CD4-positive, alpha-beta memory T cell (primary cell): ENCODE results near the gene B9D1. TPM values are rescaled to one million over a fixed set of nuclear protein-coding genes. Genes with fewer than 3 reads are reported as not detected.

Experiments
- CTCF ChIA-PET: fragments of 350-600 bp; sonication (Branson Sonifier 250); formaldehyde crosslinking; loops from one replicate; lab custom pipeline; 2021; ENCODE audit warnings: inconsistent platforms; ENCODE audit not compliant: partially characterized antibody; lab: Charles Lee
- POLR2A ChIA-PET: fragments of 350-600 bp; sonication (Branson Sonifier 250); formaldehyde crosslinking; loops from one replicate; lab custom pipeline; 2021; ENCODE audit not compliant: partially characterized antibody; lab: Charles Lee
- DNase-seq, 5 donors: peaks; one replicate each; pipeline versions ENCODE4 v3.0.0 to v3.0.0-alpha.2; 2020 to 2022; ENCODE audit warnings: mixed read lengths in 1 of 5
- H3K27ac ChIP-seq: one replicate; pipeline ENCODE4 v1.7.0; 2013; ENCODE audit warnings: low read depth, low read length
- H3K27me3 ChIP-seq: 2 replicates; pipeline ENCODE4 v1.7.0; 2013; ENCODE audit warnings: mild to moderate bottlenecking, low read length, moderate library complexity; ENCODE audit not compliant: insufficient read depth
- H3K36me3 ChIP-seq: 2 replicates; pipeline ENCODE4 v1.7.0; 2013; ENCODE audit warnings: mild to moderate bottlenecking, low read length, moderate library complexity; ENCODE audit not compliant: insufficient read depth
- H3K4me1 ChIP-seq: 2 replicates; pipeline ENCODE4 v1.7.0; 2013; ENCODE audit warnings: mild to moderate bottlenecking, low read length, moderate library complexity; ENCODE audit not compliant: insufficient read depth
- H3K4me3 ChIP-seq, 2 donors: one replicate each; pipeline ENCODE4 v1.7.0; 2013; ENCODE audit warnings: low read length in 2 of 2, mild to moderate bottlenecking in 1 of 2
- H3K9me3 ChIP-seq, 2 donors: one replicate each; pipeline ENCODE4 v1.7.0; 2013; ENCODE audit warnings: low read length in 2 of 2, control low read depth in 1 of 2; ENCODE audit not compliant: control insufficient read depth in 1 of 2
- H3K27ac Mint-ChIP-seq, 7 donors: one replicate each; pipeline ENCODE4 v1.8.0; 2020 to 2021; ENCODE audit warnings: mixed read lengths in 7 of 7, mild to moderate bottlenecking in 6 of 7, inconsistent platforms in 3 of 7, moderate library complexity in 3 of 7
- H3K27me3 Mint-ChIP-seq, 2 donors: one replicate each; pipeline ENCODE4 v1.8.0; 2020 to 2021; ENCODE audit warnings: mixed read lengths in 2 of 2
- H3K36me3 Mint-ChIP-seq, 2 donors: one replicate each; pipeline ENCODE4 v1.8.0; 2020 to 2021; ENCODE audit warnings: mixed read lengths in 2 of 2, inconsistent platforms in 1 of 2, mild to moderate bottlenecking in 1 of 2
- H3K4me1 Mint-ChIP-seq, 4 donors: one replicate each; pipeline ENCODE4 v1.8.0; 2020 to 2021; ENCODE audit warnings: mixed read lengths in 4 of 4, mild to moderate bottlenecking in 1 of 4
- H3K4me3 Mint-ChIP-seq, 8 donors: one replicate each; pipeline ENCODE4 v1.8.0; 2020 to 2021; ENCODE audit warnings: mixed read lengths in 8 of 8, mild to moderate bottlenecking in 7 of 8, moderate library complexity in 6 of 8, inconsistent platforms in 3 of 8
- H3K9me3 Mint-ChIP-seq, 8 donors: one replicate each; pipeline ENCODE4 v1.8.0; 2020 to 2021; ENCODE audit warnings: mixed read lengths in 8 of 8, mild to moderate bottlenecking in 5 of 8, inconsistent platforms in 3 of 8, moderate library complexity in 1 of 8
- intact Hi-C: fragments of 100-400 bp; cut with micrococcal nuclease; formaldehyde crosslinking; loops from one replicate; pipeline ENCODE4 v1.15.1; 2023
- polyA plus RNA-seq, 2 donors: library from polyadenylated mRNA; unstranded; fragments of 300-500 nt; fragmentation: Illumina TruSeq; gene quantifications; one replicate each; pipeline ENCODE4 v1.2.3, GENCODE V29; 2021
- total RNA-seq, 2 experiments: library from RNA; stranded (reverse); gene quantifications; one replicate each; pipeline ENCODE4 v1.2.3, GENCODE V29; 2021

B9D1 gene
- total and polyA plus RNA-seq, 4 experiments from 2014 or later, result 0.29 to 2.8 (median 2.5) TPM; not detected in 1

DNA sequence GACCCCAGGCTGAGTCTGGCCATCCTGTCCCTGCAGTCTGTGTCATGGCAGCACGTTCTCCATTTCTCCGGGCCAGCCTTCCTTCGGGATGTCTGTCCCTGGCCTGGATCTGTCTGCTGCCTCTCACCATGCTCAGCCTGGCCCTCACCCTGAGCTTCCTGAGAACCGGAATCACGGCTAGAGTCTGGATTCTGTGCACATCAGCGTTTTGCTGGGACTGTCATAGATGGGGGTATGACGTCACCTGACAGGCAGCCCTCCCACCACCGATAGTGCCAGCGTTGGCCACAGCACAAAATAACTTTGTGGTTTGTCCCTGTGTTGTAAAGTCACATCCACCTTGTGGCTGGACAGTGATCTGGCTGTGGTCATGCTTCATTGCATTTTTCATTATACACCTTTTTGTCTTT, 59.2 kb downstream of the B9D1 start:
- no peak for DNase-seq
- peaks cover 0 to 2% of the 10 kb centered on the region in 2 donors for H3K36me3 Mint-ChIP-seq
- Histone ChIP-seq H3K4me3 (no peak overlapping the region), H3K36me3 (no peaks in the 10 kb centered on the region), H3K4me1 (peaks cover 21% of the 10 kb centered on the region), H3K9me3 (no peaks in the 10 kb centered on the region), H3K27ac (no peak overlapping the region), H3K27me3 (no peaks in the 10 kb centered on the region)
- ChIA-PET POLR2A (no interaction called here), CTCF (no interaction called here)
- peaks cover 0 to 1% (median 0%) of the 10 kb centered on the region in 8 donors for H3K9me3 Mint-ChIP-seq
- intact Hi-C loops, result no loop called here
- peaks cover 4 to 9% of the 10 kb centered on the region in 2 donors for H3K27me3 Mint-ChIP-seq
- H3K4me3 Mint-ChIP-seq, result no peak overlapping the region
- H3K27ac Mint-ChIP-seq, result no peak overlapping the region
- H3K4me1 Mint-ChIP-seq, result peaks cover 18 to 26% (median 24%) of the 10 kb centered on the region in 4 donors

DNA sequence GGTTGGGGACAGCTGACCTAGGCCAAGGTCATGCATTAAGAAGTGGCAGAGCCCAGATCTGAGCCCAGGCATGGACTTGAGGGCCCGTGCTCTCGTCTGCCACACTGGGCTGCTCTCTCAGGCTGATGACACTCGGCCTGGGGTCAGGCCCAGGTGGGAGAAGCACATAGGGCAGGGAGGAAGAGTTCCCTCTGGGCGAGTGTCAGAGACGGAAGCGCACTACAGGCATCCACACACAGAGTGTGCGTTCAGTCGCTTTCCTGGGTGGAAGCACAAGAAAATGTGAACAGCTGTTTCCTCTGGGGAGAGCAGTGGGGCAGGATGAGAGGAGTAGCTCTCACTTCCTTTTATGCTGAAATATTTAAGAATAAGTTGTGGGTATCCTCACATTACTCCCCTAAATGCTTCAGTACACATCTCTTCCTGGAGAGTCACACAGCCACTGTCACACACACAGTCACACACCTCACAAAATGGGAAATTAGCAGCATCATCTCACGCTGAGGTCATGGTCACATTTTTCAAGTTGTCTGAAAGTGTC, 59.7 kb downstream of the B9D1 start:
- Histone ChIP-seq H3K27me3 (no peaks in the 10 kb centered on the region), H3K9me3 (no peaks in the 10 kb centered on the region), H3K4me3 (no peak overlapping the region), H3K4me1 (peaks cover 21% of the 10 kb centered on the region), H3K36me3 (no peaks in the 10 kb centered on the region), H3K27ac (no peak overlapping the region)
- intact Hi-C loops, result no loop called here
- Mint-ChIP-seq H3K27me3 (peaks cover 1 to 7% of the 10 kb centered on the region in 2 donors), H3K36me3 (no peaks in the 10 kb centered on the region), H3K4me1 (peaks cover 18 to 25% (median 24%) of the 10 kb centered on the region in 4 donors), H3K9me3 (no peaks in the 10 kb centered on the region), H3K4me3 (no peak overlapping the region), H3K27ac (no peak overlapping the region)
- CTCF ChIA-PET, result no interaction called here
- POLR2A ChIA-PET, result no interaction called here
- no peak for DNase-seq

DNA sequence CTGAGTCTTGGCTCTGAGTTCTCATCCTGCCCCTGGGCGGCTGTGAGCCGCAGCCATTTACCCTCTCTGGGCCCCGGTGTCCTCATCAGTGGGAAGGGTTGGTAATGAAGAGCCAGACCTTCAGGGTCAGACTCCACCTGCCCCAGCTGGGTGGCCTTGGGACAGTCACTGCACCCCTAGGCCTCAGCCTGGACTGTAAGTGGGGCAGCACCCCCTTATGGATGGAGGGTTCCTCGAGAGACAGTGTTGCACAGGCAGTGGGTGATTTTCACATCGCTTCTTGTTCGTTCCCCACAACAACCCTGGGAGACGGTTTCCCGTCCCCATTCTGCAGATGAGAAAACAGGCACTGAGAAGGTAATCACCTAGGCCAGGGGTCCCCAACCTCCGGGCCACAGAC, 60.5 kb downstream of the B9D1 start:
- Mint-ChIP-seq H3K36me3 (no peaks in the 10 kb centered on the region), H3K4me3 (no peak overlapping the region), H3K9me3 (no peaks in the 10 kb centered on the region), H3K4me1 (peaks cover 18 to 20% (median 19%) of the 10 kb centered on the region in 4 donors), H3K27ac (no peak overlapping the region), H3K27me3 (peaks cover 1 to 7% of the 10 kb centered on the region in 2 donors)
- H3K9me3 ChIP-seq, result no peaks in the 10 kb centered on the region
- H3K27ac ChIP-seq, result no peak overlapping the region
- intact Hi-C loops, result no loop called here
- ChIA-PET POLR2A (no interaction called here), CTCF (no interaction called here)
- no peak overlapping the region for H3K4me3 ChIP-seq
- peaks cover 19% of the 10 kb centered on the region for H3K4me1 ChIP-seq
- no peaks in the 10 kb centered on the region for H3K27me3 ChIP-seq
- no peaks in the 10 kb centered on the region for H3K36me3 ChIP-seq
- DNase-seq, result no peak

DNA sequence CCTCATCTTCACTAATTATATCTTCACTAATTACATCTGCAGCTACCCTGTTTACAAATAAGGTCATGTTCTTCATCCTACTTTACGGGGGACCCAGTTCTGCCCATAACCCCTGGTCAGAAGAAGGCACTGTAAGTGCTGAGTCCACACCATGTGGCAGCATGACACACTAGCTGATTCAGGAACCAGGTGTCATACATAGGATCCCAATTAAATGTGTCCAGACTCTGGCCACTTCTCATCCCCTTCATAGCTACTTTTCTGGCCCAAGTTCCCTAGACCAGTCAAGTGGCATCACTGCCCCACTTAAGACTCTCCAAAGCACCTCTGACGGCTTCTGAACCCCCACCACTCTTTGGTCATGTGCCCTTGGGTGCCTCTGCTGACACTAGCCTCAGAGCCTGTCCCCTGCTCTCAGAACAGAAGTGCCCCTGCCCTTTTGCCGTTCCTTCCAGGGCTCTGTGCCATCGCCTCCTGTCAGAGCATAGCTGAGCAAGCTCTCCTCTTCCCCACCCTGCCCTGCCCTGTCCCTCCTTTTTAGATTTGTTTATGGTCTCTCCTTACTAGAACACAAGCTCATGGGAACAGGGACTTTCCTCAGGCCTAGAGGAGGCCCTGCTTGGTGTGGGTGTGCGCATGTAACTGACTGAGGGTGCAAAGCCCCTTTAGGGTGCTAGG, 61.1 kb downstream of the B9D1 start:
- no peak overlapping the region for H3K4me3 Mint-ChIP-seq
- ChIA-PET CTCF (no interaction called here), POLR2A (no interaction called here)
- no peak overlapping the region for H3K4me3 ChIP-seq
- no peak overlapping the region for H3K27ac Mint-ChIP-seq
- peaks cover 13 to 14% (median 14%) of the 10 kb centered on the region in 4 donors for H3K4me1 Mint-ChIP-seq
- no peak for DNase-seq
- peaks cover 1 to 3% of the 10 kb centered on the region in 2 donors for H3K27me3 Mint-ChIP-seq
- H3K9me3 Mint-ChIP-seq, result no peaks in the 10 kb centered on the region
- H3K27ac ChIP-seq, result no peak overlapping the region
- no peaks in the 10 kb centered on the region for H3K36me3 ChIP-seq
- no peaks in the 10 kb centered on the region for H3K9me3 ChIP-seq
- peaks cover 14% of the 10 kb centered on the region for H3K4me1 ChIP-seq
- intact Hi-C loops, result no loop called here
- no peaks in the 10 kb centered on the region for H3K36me3 Mint-ChIP-seq
- no peaks in the 10 kb centered on the region for H3K27me3 ChIP-seq

DNA sequence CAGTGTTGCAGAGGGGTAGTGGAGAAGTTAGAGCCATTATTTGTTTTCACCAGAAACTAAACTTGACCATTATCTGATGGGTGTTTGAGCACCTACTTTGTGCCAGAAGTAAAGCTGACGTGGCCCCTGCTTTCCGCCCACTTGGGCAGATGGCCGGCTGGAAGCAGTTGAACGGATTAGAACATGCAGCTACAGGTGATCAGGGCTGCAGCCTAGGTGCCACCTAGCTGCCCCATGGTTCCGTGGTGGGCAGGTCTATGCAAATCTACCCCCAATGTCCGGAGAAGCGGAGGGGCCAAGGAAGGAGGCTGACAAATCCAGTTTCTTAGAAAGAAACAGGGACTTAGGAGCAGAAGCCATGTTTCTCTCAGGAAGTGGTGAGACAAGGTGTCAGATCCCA, 62.7 kb downstream of the B9D1 start:
- Mint-ChIP-seq H3K27me3 (peaks cover 0 to 1% of the 10 kb centered on the region in 2 donors), H3K27ac (no peak overlapping the region), H3K36me3 (no peaks in the 10 kb centered on the region), H3K4me3 (no peak overlapping the region), H3K4me1 (no peaks in the 10 kb centered on the region), H3K9me3 (no peaks in the 10 kb centered on the region)
- Histone ChIP-seq H3K36me3 (no peaks in the 10 kb centered on the region), H3K27me3 (no peaks in the 10 kb centered on the region), H3K4me1 (no peaks in the 10 kb centered on the region), H3K27ac (no peak overlapping the region), H3K9me3 (no peaks in the 10 kb centered on the region), H3K4me3 (no peak overlapping the region)
- no peak for DNase-seq
- ChIA-PET CTCF (no interaction called here), POLR2A (no interaction called here)
- intact Hi-C loops, result no loop called here

DNA sequence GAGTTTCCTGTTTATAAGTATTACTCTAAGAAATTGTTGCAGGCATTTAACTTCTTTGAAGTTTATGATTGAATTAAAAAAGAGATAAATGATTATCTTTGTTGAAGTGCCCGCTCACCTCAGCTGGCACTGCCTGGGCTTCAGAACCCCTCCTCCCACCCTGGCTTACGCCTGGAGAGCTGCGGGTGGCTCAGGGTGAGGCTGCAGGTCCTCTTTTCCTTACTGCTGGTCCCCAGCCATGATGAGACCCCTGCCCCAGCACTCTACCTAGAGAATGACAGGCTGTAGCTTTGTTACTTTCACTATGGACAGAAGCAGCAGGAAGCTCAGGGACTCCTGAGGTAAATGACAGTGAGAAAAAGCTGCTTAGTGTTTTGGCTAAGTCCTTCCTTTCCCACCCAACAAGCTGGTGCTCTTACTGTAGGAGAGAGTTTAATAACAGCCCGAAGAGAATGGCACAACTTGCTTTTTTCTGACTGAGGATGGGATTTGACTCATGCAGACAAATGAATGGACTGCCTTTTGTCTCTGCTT, 63.2 kb downstream of the B9D1 start:
- Mint-ChIP-seq H3K4me1 (no peaks in the 10 kb centered on the region), H3K4me3 (no peak overlapping the region), H3K27ac (no peak overlapping the region), H3K27me3 (peaks cover 0 to 1% of the 10 kb centered on the region in 2 donors), H3K36me3 (no peaks in the 10 kb centered on the region), H3K9me3 (no peaks in the 10 kb centered on the region)
- Histone ChIP-seq H3K36me3 (no peaks in the 10 kb centered on the region), H3K27ac (no peak overlapping the region), H3K4me3 (no peak overlapping the region), H3K4me1 (no peaks in the 10 kb centered on the region), H3K9me3 (no peaks in the 10 kb centered on the region), H3K27me3 (no peaks in the 10 kb centered on the region)
- intact Hi-C loops, result no loop called here
- POLR2A ChIA-PET, result no interaction called here
- CTCF ChIA-PET, result interaction anchor here (1.2 kb wide), 1 partner anchor 39 kb away, joined by 3 read pairs; no protein-coding TSS in a partner anchor
- DNase-seq, result no peak

DNA sequence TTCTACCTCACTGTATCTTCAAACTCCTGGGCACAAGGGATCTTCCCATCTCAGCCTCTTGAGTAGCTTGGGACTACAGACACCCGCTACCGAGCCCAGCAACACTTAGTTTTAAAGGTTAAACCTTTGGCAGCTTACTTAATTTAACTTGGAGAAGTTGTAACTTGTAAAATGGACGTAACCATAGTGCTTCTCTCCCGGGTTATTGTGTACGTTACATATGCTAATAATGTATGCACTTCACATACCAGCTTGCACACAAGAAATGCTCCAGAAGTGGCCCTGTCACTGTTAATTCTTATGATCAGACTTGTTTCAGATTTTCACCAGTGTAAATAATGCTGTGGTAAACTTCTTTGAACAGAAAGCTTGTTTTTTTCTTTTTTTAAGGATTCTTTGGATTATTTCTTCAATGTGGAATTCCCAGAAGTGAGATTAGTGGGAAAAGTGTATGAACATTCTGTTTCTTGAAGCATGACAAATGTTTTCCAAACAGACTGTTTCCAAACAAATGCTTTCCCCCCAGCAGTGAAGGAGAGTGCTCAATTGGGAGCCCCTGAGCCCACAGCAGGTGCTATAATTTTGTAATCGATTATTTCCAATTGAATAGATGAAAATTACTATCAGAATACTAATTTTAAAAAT, 63.8 kb downstream of the B9D1 start:
- Mint-ChIP-seq H3K4me1 (no peaks in the 10 kb centered on the region), H3K27me3 (peaks cover 0 to 1% of the 10 kb centered on the region in 2 donors), H3K9me3 (no peaks in the 10 kb centered on the region), H3K27ac (no peak overlapping the region), H3K4me3 (no peak overlapping the region), H3K36me3 (no peaks in the 10 kb centered on the region)
- Histone ChIP-seq H3K27ac (no peak overlapping the region), H3K27me3 (no peaks in the 10 kb centered on the region), H3K4me1 (no peaks in the 10 kb centered on the region), H3K36me3 (no peaks in the 10 kb centered on the region), H3K9me3 (no peaks in the 10 kb centered on the region), H3K4me3 (no peak overlapping the region)
- intact Hi-C loops, result no loop called here
- CTCF ChIA-PET, result interaction anchor here (1.2 kb wide), 1 partner anchor 39 kb away, joined by 3 read pairs; no protein-coding TSS in a partner anchor
- POLR2A ChIA-PET, result no interaction called here
- no peak for DNase-seq
